T-cell (primary cell): Measurements from ENCODE around the gene HECW1. TPM values are rescaled to one million over a fixed set of nuclear protein-coding genes. Genes with fewer than 3 reads are reported as not detected.

Experiments used
- ATAC-seq, 4 experiments: fragments of 200-7000 bp in 3 of 4; fragments of 150-1000 bp in 1 of 4; cut with Tn5 transposase; replicated peaks in 1 of 4; 1 replicate in 3 of 4; 2 replicates in 1 of 4; pipeline ENCODE4 v1.10.0; 2021; ENCODE audit warnings: moderate library complexity in 3 of 4, mild to moderate bottlenecking in 2 of 4, moderate number of reproducible peaks in 1 of 4
- CTCF ChIA-PET, 2 donors: fragments of 300-600 bp; sonication (Branson Sonifier 250); formaldehyde crosslinking; loops; one replicate each; lab custom pipeline; 2022; ENCODE audit warnings: antibody characterized with exemption in 2 of 2; lab: Charles Lee
- POLR2A ChIA-PET, 2 donors: fragments of 300-600 bp; sonication (Branson Sonifier 250); formaldehyde crosslinking; loops; one replicate each; lab custom pipeline; 2022; ENCODE audit warnings: antibody characterized with exemption in 2 of 2; lab: Charles Lee
- DNase-seq, 35 experiments: peaks; one replicate each; pipeline versions ENCODE4 v3.0.0 to v3.0.0-alpha.2; 2013 to 2023
- H3K27ac ChIP-seq: one replicate; pipeline ENCODE4 v1.5.1; 2013; ENCODE audit warnings: low read length
- H3K27me3 ChIP-seq, 2 experiments: replicated peaks in 1 of 2; 1 replicate in 1 of 2; 2 replicates in 1 of 2; pipeline versions ENCODE4 v1.6.1 to v1.7.0; 2013; ENCODE audit warnings: low read length in 1 of 2, mixed read lengths in 1 of 2; ENCODE audit not compliant: control insufficient read depth in 2 of 2, insufficient read depth in 2 of 2; ENCODE audit errors: extremely low read depth in 1 of 2
- H3K36me3 ChIP-seq, 2 donors: 1 replicate in 1 of 2; 2 replicates in 1 of 2; pipeline versions ENCODE4 v1.6.1 to v1.7.0; 2013; ENCODE audit warnings: low read length in 1 of 2; ENCODE audit not compliant: control insufficient read depth in 2 of 2, insufficient read depth in 1 of 2; ENCODE audit errors: extremely low read depth in 1 of 2
- H3K4me1 ChIP-seq, 2 experiments: 1 replicate in 1 of 2; 2 replicates in 1 of 2; pipeline versions ENCODE4 v1.6.1 to v1.7.0; 2013; ENCODE audit warnings: low read length in 2 of 2, mixed read lengths in 1 of 2; ENCODE audit not compliant: insufficient read depth in 2 of 2, control insufficient read depth in 1 of 2; ENCODE audit errors: extremely low read depth in 1 of 2
- H3K4me3 ChIP-seq, 2 donors: 1 replicate in 1 of 2; 2 replicates in 1 of 2; pipeline versions ENCODE4 v1.5.1 to v1.7.0; 2013; ENCODE audit warnings: mild to moderate bottlenecking in 2 of 2, low read length in 1 of 2, moderate library complexity in 1 of 2; ENCODE audit not compliant: control insufficient read depth in 1 of 2; ENCODE audit errors: extremely low read depth in 1 of 2
- H3K9me3 ChIP-seq: 2 replicates; pipeline ENCODE4 v1.7.0; 2013
- H3K27ac Mint-ChIP-seq, 2 donors: one replicate each; pipeline ENCODE4 v1.8.0; 2020 to 2021; ENCODE audit warnings: mild to moderate bottlenecking in 2 of 2, mixed read lengths in 2 of 2
- H3K27me3 Mint-ChIP-seq, 2 donors: one replicate each; pipeline ENCODE4 v1.8.0; 2021 to 2022; ENCODE audit warnings: mixed read lengths in 2 of 2
- H3K36me3 Mint-ChIP-seq: one replicate; pipeline ENCODE4 v1.8.0; 2021; ENCODE audit warnings: mixed read lengths
- H3K4me1 Mint-ChIP-seq, 3 donors: one replicate each; pipeline ENCODE4 v1.8.0; 2020 to 2022; ENCODE audit warnings: mixed read lengths in 3 of 3, mild to moderate bottlenecking in 1 of 3
- H3K4me3 Mint-ChIP-seq, 3 donors: one replicate each; pipeline ENCODE4 v1.8.0; 2020 to 2022; ENCODE audit warnings: mild to moderate bottlenecking in 3 of 3, mixed read lengths in 3 of 3, moderate library complexity in 3 of 3
- H3K9me3 Mint-ChIP-seq, 3 donors: one replicate each; pipeline ENCODE4 v1.8.0; 2020 to 2022; ENCODE audit warnings: mixed read lengths in 3 of 3
- WGBS: methylation state at CpG from one replicate; pipeline ENCODE4 v1.1.5; 2013; ENCODE audit warnings: missing lambda C conversion rate; ENCODE audit not compliant: insufficient coverage; 5-methylcytosine and 5-hydroxymethylcytosine counted together
- total RNA-seq, 35 experiments: library from RNA in 6 of 35; stranded (reverse) in 6 of 35; fragments of 120-200 nt in 1 of 35; gene quantifications; one replicate each; pipeline versions ENCODE4 v1.2.1 to v1.2.4 and lab custom pipeline; 2013 to 2026

The HECW1 gene
- total RNA-seq, 5 donors from 2014 or later (not counting 1 experiment from before 2014, with no cell fraction given) = not detected

- no peak overlapping the region for H3K4me3 Mint-ChIP-seq
- H3K27ac Mint-ChIP-seq = no peak overlapping the region
- no peaks in the 10 kb centered on the region for H3K36me3 Mint-ChIP-seq
- DNase-seq (no peak), ATAC-seq (no peak)
- H3K36me3 ChIP-seq = no peaks in the 10 kb centered on the region
- H3K4me3 ChIP-seq = no peak overlapping the region
- H3K4me1 ChIP-seq = no peaks in the 10 kb centered on the region
- H3K27me3 ChIP-seq = peaks cover 0 to 11% of the 10 kb centered on the region in 2 experiments
- no peaks in the 10 kb centered on the region for H3K9me3 Mint-ChIP-seq
- H3K27ac ChIP-seq = no peak overlapping the region
- no peaks in the 10 kb centered on the region for H3K9me3 ChIP-seq
- no peaks in the 10 kb centered on the region for H3K4me1 Mint-ChIP-seq
- ChIA-PET CTCF (interaction anchor here (0.6 kb wide), 2 partner anchors 233 to 595 kb away, joined by 3 read pairs; no protein-coding TSS in a partner anchor), POLR2A (interaction anchor here in 1 of 2 donors (0.8 kb wide), 1 partner anchor 167 kb away, joined by 3 read pairs; no protein-coding TSS in a partner anchor)
- 82% methylated on average over 5 of the region's 6 CpGs for WGBS
- peaks cover 4 to 10% of the 10 kb centered on the region in 2 donors for H3K27me3 Mint-ChIP-seq
Measured at GRCh38 chr7:43530553-43531410, 418.3 kb downstream of the HECW1 start.

DNA sequence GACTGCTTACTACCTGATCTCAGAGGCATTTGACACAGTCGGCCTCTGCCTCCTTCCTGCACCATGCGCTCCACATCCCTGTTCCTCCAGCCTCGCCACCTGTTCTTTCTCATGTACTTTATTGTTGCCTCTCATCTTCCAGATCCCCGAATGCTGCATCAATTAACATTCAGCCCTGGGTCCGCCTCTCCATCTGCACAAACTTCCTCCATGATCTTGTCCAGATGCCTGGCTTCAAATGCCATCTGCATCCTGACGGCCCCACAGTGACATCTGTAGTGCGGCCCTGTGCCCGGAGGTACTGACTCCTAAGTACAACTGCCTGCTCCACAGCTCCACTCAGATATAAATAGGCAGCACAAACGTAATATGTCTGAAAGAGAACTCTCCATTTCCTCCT lies 419.3 kb downstream of the HECW1 start:
- H3K27me3 ChIP-seq = peaks cover 0 to 13% of the 10 kb centered on the region in 2 experiments
- Mint-ChIP-seq H3K27me3 (peaks cover 4 to 10% of the 10 kb centered on the region in 2 donors), H3K36me3 (no peaks in the 10 kb centered on the region), H3K27ac (no peak overlapping the region), H3K4me3 (no peak overlapping the region), H3K9me3 (no peaks in the 10 kb centered on the region), H3K4me1 (no peaks in the 10 kb centered on the region)
- no peaks in the 10 kb centered on the region for H3K9me3 ChIP-seq
- no peak overlapping the region for H3K4me3 ChIP-seq
- no peak overlapping the region for H3K27ac ChIP-seq
- no peak for DNase-seq
- WGBS = 76% methylated on average over 8 of the region's 9 CpGs
- ATAC-seq = no peak
- ChIA-PET CTCF (no interaction called here), POLR2A (no interaction called here)
- no peaks in the 10 kb centered on the region for H3K4me1 ChIP-seq
- H3K36me3 ChIP-seq = no peaks in the 10 kb centered on the region

GRCh38 chr7:43533801-43534479 lies 421.5 kb downstream of the HECW1 start:
- ChIA-PET CTCF (no interaction called here), POLR2A (no interaction called here)
- no peaks in the 10 kb centered on the region for H3K36me3 ChIP-seq
- no peak overlapping the region for H3K4me3 ChIP-seq
- H3K27ac ChIP-seq = no peak overlapping the region
- ATAC-seq = no peak
- Mint-ChIP-seq H3K27ac (no peak overlapping the region), H3K36me3 (no peaks in the 10 kb centered on the region), H3K4me1 (no peaks in the 10 kb centered on the region), H3K4me3 (no peak overlapping the region), H3K27me3 (peaks cover 3 to 10% of the 10 kb centered on the region in 2 donors), H3K9me3 (no peaks in the 10 kb centered on the region)
- peaks cover 0 to 15% of the 10 kb centered on the region in 2 experiments for H3K27me3 ChIP-seq
- DNase-seq = no peak
- WGBS = 83% methylated on average over 2 of the region's 6 CpGs
- no peaks in the 10 kb centered on the region for H3K9me3 ChIP-seq
- H3K4me1 ChIP-seq = no peaks in the 10 kb centered on the region

DNA sequence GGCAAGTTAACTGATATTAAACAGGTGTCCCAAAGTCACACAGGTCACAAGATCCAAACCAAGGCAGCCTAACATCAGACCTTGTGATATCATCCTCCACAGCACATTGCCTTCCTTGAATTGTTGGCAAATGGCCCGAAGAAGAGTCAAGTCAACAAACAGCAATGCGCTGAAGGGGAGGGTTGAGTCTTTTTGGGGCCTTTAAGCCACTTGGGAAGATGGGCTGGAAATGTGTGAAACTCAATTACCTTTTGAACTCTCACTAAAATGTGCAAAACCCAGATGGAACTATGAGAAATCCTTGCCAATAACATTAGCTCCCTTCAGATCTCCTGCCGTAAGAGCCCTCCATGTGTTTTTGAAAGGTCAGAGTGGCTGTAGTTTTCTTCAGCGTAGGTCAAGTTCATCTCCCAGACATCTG lies 422.6 kb downstream of the HECW1 start:
- 80% methylated on average over 1 of the region's 4 CpGs for WGBS

GRCh38 chr7:43535810-43536585 lies 423.6 kb downstream of the HECW1 start:
- ATAC-seq (no peak), DNase-seq (no peak)
- no peaks in the 10 kb centered on the region for H3K4me1 Mint-ChIP-seq
- Histone ChIP-seq H3K27ac (no peak overlapping the region), H3K9me3 (no peaks in the 10 kb centered on the region), H3K4me3 (no peak overlapping the region), H3K4me1 (no peaks in the 10 kb centered on the region), H3K27me3 (peaks cover 0 to 13% of the 10 kb centered on the region in 2 experiments), H3K36me3 (no peaks in the 10 kb centered on the region)
- POLR2A ChIA-PET = no interaction called here
- peaks cover 2 to 8% of the 10 kb centered on the region in 2 donors for H3K27me3 Mint-ChIP-seq
- WGBS = 58% methylated on average over 2 of the region's 6 CpGs
- H3K9me3 Mint-ChIP-seq = no peaks in the 10 kb centered on the region
- no peak overlapping the region for H3K4me3 Mint-ChIP-seq
- no peaks in the 10 kb centered on the region for H3K36me3 Mint-ChIP-seq
- no peak overlapping the region for H3K27ac Mint-ChIP-seq
- CTCF ChIA-PET = no interaction called here

More for the DNA sequence above, 422.6 kb downstream of the HECW1 start:
- no peak overlapping the region for H3K27ac Mint-ChIP-seq
- DNase-seq (no peak), ATAC-seq (no peak)
- H3K27me3 ChIP-seq = peaks cover 0 to 13% of the 10 kb centered on the region in 2 experiments
- ChIA-PET CTCF (no interaction called here), POLR2A (no interaction called here)
- no peaks in the 10 kb centered on the region for H3K36me3 ChIP-seq
- no peaks in the 10 kb centered on the region for H3K4me1 Mint-ChIP-seq
- H3K27ac ChIP-seq = no peak overlapping the region
- no peaks in the 10 kb centered on the region for H3K4me1 ChIP-seq
- no peak overlapping the region for H3K4me3 Mint-ChIP-seq
- H3K36me3 Mint-ChIP-seq = no peaks in the 10 kb centered on the region
- no peak overlapping the region for H3K4me3 ChIP-seq
- no peaks in the 10 kb centered on the region for H3K9me3 ChIP-seq
- H3K27me3 Mint-ChIP-seq = peaks cover 1 to 3% of the 10 kb centered on the region in 2 donors
- H3K9me3 Mint-ChIP-seq = no peaks in the 10 kb centered on the region

GRCh38 chr7:43536773-43537172 lies 424.3 kb downstream of the HECW1 start:
- DNase-seq (no peak), ATAC-seq (no peak)
- no peaks in the 10 kb centered on the region for H3K36me3 ChIP-seq
- POLR2A ChIA-PET = no interaction called here
- Mint-ChIP-seq H3K9me3 (no peaks in the 10 kb centered on the region), H3K4me3 (no peak overlapping the region), H3K27me3 (peaks cover 5 to 11% of the 10 kb centered on the region in 2 donors), H3K4me1 (no peaks in the 10 kb centered on the region), H3K36me3 (no peaks in the 10 kb centered on the region), H3K27ac (no peak overlapping the region)
- peaks cover 0 to 9% of the 10 kb centered on the region in 2 experiments for H3K27me3 ChIP-seq
- H3K4me1 ChIP-seq = no peaks in the 10 kb centered on the region
- CTCF ChIA-PET = no interaction called here
- no peak overlapping the region for H3K27ac ChIP-seq
- no peaks in the 10 kb centered on the region for H3K9me3 ChIP-seq
- H3K4me3 ChIP-seq = no peak overlapping the region
- 93% methylated on average over 13 of the region's 15 CpGs for WGBS
